GM21381 (cell line): ENCODE data around the gene GCLC.
A peak's percentile ranks its signal among the peaks of the same experiment; 100 is the strongest.
"Not testable (repeated sequence)": the region's sequence is repeated elsewhere in the genome, so short reads cannot be mapped to it uniquely, and the experiment has no call there.

Experiments
- ATAC-seq: cut with Tn5 transposase; IDR thresholded peaks from one replicate; pipeline ENCODE4 v1.9.1; 2021; ENCODE audit warnings: mild to moderate bottlenecking, moderate library complexity; ENCODE audit not compliant: unreplicated experiment

The GCLC gene

GRCh38 chr6:53544470-53545308 is at the start of gene GCLC:
Gene GCLC (minus strand): TSS chr6:53545101. CDS start chr6:53544645, 456 bp downstream.
- ATAC-seq, result peak; percentile 54

GRCh38 chr6:53594596-53594995 is 49.7 kb upstream of the GCLC start:
- no peak for ATAC-seq

GRCh38 chr6:53593001-53593488 is 48.1 kb upstream of the GCLC start:
- ATAC-seq, result no peak

- no peak for ATAC-seq
These were observed 47.0 kb upstream of the GCLC start for GRCh38 chr6:53591873-53592272.

- no peak for ATAC-seq
These were observed 44.1 kb upstream of the GCLC start for GRCh38 chr6:53588816-53589509.

GRCh38 chr6:53587291-53587690 is 42.4 kb upstream of the GCLC start:
- ATAC-seq, result no peak

GRCh38 chr6:53585208-53585900 is 40.5 kb upstream of the GCLC start:
- ATAC-seq, result no peak

GRCh38 chr6:53584726-53585125 is 39.8 kb upstream of the GCLC start:
- no peak for ATAC-seq

GRCh38 chr6:53583451-53583850 is 38.5 kb upstream of the GCLC start:
- ATAC-seq, result no peak

GRCh38 chr6:53582963-53583362 is 38.1 kb upstream of the GCLC start:
- ATAC-seq, result no peak

- no peak for ATAC-seq
These were observed 37.0 kb upstream of the GCLC start for GRCh38 chr6:53581856-53582255.

- ATAC-seq, result no peak
These were observed 36.4 kb upstream of the GCLC start for GRCh38 chr6:53581173-53581773.

GRCh38 chr6:53579338-53579737 is 34.4 kb upstream of the GCLC start:
- ATAC-seq, result no peak

- ATAC-seq, result no peak
These were observed 33.5 kb upstream of the GCLC start for GRCh38 chr6:53578371-53578770.

GRCh38 chr6:53573299-53573698 is 28.4 kb upstream of the GCLC start:
- no peak for ATAC-seq

- not testable (repeated sequence) for ATAC-seq
These were observed 27.5 kb upstream of the GCLC start for GRCh38 chr6:53572379-53572778.

GRCh38 chr6:53568776-53569616 is 24.1 kb upstream of the GCLC start:
- ATAC-seq, result no peak

GRCh38 chr6:53567701-53568100 is 22.8 kb upstream of the GCLC start:
- no peak for ATAC-seq

- ATAC-seq, result no peak
These were observed 21.9 kb upstream of the GCLC start for GRCh38 chr6:53566755-53567154.

- no peak for ATAC-seq
These were observed 21.0 kb upstream of the GCLC start for GRCh38 chr6:53565886-53566285.
